Activated naive CD8-positive, alpha-beta T cell treated with anti-CD3 and anti-CD28 coated beads, Interleukin-2, amount 10 ng/mL, durations not matched to agents 7 days and 5 days (primary cell): Measurements from ENCODE around the gene MUL1. TPM values are rescaled to one million over a fixed set of nuclear protein-coding genes. Genes with fewer than 3 reads are reported as not detected.

Source experiments
- ATAC-seq: fragments of 150-1000 bp; cut with Tn5 transposase; one replicate; pipeline ENCODE4 v1.10.0; 2021; ENCODE audit warnings: low read depth, moderate library complexity
- POLR2A ChIA-PET: fragments of 350-600 bp; sonication (Branson Sonifier 250); formaldehyde crosslinking; loops from one replicate; lab custom pipeline; 2021; ENCODE audit warnings: antibody characterized with exemption; lab: Charles Lee
- DNase-seq: peaks from one replicate; pipeline ENCODE4 v3.0.0; 2021
- H3K27ac Mint-ChIP-seq: one replicate; pipeline ENCODE4 v1.8.0; 2022; ENCODE audit warnings: mild to moderate bottlenecking, mixed read lengths
- H3K27me3 Mint-ChIP-seq: one replicate; pipeline ENCODE4 v1.8.0; 2022; ENCODE audit warnings: mild to moderate bottlenecking, moderate library complexity, mixed read lengths
- H3K36me3 Mint-ChIP-seq: one replicate; pipeline ENCODE4 v1.8.0; 2021; ENCODE audit warnings: mild to moderate bottlenecking, mixed read lengths
- H3K4me1 Mint-ChIP-seq: one replicate; pipeline ENCODE4 v1.8.0; 2021; ENCODE audit warnings: mixed read lengths
- H3K4me3 Mint-ChIP-seq: one replicate; pipeline ENCODE4 v1.8.0; 2022; ENCODE audit warnings: mild to moderate bottlenecking, moderate library complexity, mixed read lengths
- H3K9me3 Mint-ChIP-seq: one replicate; pipeline ENCODE4 v1.8.0; 2021; ENCODE audit warnings: mixed read lengths
- total RNA-seq, 2 experiments: library from RNA; stranded (reverse); gene quantifications; one replicate each; pipeline ENCODE4 v1.2.3, GENCODE V29; 2021

MUL1 gene, protein sequence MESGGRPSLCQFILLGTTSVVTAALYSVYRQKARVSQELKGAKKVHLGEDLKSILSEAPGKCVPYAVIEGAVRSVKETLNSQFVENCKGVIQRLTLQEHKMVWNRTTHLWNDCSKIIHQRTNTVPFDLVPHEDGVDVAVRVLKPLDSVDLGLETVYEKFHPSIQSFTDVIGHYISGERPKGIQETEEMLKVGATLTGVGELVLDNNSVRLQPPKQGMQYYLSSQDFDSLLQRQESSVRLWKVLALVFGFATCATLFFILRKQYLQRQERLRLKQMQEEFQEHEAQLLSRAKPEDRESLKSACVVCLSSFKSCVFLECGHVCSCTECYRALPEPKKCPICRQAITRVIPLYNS
- 10 to 100 TPM; 17.1 to 19.8 TPM for total RNA-seq

- peak within 1 kb of the TSS; percentile 90 for H3K4me3 Mint-ChIP-seq
- peaks cover 4% of the 10 kb centered on the region for H3K27me3 Mint-ChIP-seq
- peak; percentile 95 for DNase-seq
- peak; percentile 89 for ATAC-seq
- H3K4me1 Mint-ChIP-seq: peaks cover 7% of the 10 kb centered on the region
- POLR2A ChIA-PET: interaction anchor here (0.6 to 1.3 kb wide), 3 partner anchors 13 to 158 kb away, joined by 3 to 8 read pairs (median 4); no protein-coding TSS in a partner anchor
- H3K9me3 Mint-ChIP-seq: no peaks in the 10 kb centered on the region
- H3K27ac Mint-ChIP-seq: peak within 1 kb of the TSS; percentile 81
- H3K36me3 Mint-ChIP-seq: peaks cover 2% of the 10 kb centered on the region
These were observed at the start of gene MUL1 for GRCh38 chr1:20507564-20508410. Gene MUL1, minus strand, starts transcription at chr1:20508151. Its CDS starts 127 bp downstream, at chr1:20508024.

DNA sequence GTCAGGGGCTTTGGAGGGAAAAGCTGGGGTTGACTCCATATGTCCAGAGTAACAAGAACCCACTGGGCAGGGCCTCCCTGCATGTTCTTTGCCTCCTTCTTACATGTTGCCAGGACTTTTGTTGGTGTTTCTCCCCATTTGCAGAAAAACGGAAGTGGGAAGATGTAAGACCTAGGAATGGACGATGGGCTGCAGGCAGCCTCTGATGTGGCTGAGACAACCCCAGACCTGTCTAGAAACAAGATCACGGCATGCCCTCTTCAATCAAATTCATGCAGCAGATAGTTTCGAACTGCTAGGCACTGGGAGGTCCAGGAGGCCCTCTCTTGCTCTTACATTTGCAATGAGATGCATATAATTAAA is 47.8 kb upstream of the MUL1 start:
- peaks cover 33% of the 10 kb centered on the region for H3K27me3 Mint-ChIP-seq
- H3K27ac Mint-ChIP-seq: no peak overlapping the region
- no peaks in the 10 kb centered on the region for H3K36me3 Mint-ChIP-seq
- peaks cover 2% of the 10 kb centered on the region for H3K4me1 Mint-ChIP-seq
- POLR2A ChIA-PET: no interaction called here
- DNase-seq (no peak), ATAC-seq (no peak)
- H3K4me3 Mint-ChIP-seq: no peak overlapping the region
- H3K9me3 Mint-ChIP-seq: no peaks in the 10 kb centered on the region

DNA sequence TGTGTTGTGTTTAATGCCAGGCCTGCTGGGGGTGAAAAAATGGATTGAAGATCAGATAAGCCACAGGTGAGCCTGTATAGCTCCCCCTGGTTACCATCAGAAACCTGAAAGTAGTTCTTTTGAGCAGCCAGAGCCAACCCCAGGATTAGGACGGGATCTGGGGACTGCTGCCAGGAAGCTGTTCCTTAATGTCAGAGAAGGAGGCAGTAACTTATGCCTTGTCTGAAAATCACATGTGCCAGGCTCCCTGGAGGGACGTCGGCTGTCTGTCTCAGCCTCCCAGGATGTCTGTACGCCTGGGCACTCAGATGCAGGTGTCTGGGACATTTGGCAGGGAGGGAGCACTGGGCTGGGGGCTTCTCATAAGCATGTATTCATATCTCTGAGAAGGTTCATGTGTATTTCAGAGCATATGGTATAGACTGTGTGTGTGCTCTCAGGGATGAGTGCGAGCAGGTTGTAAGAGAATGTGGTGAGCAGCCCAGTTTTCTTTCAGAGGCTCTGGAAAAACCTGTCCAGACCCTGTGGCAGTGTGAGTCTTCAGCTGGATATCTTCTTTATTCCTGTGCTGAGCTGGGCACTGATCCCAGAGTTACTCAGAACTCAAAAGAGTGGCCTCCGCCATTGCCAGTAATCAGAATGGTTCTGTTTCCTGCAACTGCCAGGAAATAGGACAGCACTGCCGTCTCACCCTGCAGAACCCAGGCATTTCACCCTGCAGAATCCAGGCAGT is 47.2 kb upstream of the MUL1 start:
- H3K27ac Mint-ChIP-seq: no peak overlapping the region
- no peaks in the 10 kb centered on the region for H3K9me3 Mint-ChIP-seq
- peaks cover 34% of the 10 kb centered on the region for H3K27me3 Mint-ChIP-seq
- H3K4me3 Mint-ChIP-seq: no peak overlapping the region
- DNase-seq (no peak), ATAC-seq (no peak)
- peaks cover 2% of the 10 kb centered on the region for H3K4me1 Mint-ChIP-seq
- H3K36me3 Mint-ChIP-seq: no peaks in the 10 kb centered on the region
- POLR2A ChIA-PET: no interaction called here

- no peak for DNase-seq
- Mint-ChIP-seq H3K27me3 (peaks cover 45% of the 10 kb centered on the region), H3K4me1 (peaks cover 2% of the 10 kb centered on the region), H3K4me3 (no peak overlapping the region), H3K36me3 (no peaks in the 10 kb centered on the region), H3K27ac (no peak overlapping the region), H3K9me3 (no peaks in the 10 kb centered on the region)
- POLR2A ChIA-PET: no interaction called here
- ATAC-seq: no peak
These were observed 44.9 kb upstream of the MUL1 start for GRCh38 chr1:20552728-20553445.

DNA sequence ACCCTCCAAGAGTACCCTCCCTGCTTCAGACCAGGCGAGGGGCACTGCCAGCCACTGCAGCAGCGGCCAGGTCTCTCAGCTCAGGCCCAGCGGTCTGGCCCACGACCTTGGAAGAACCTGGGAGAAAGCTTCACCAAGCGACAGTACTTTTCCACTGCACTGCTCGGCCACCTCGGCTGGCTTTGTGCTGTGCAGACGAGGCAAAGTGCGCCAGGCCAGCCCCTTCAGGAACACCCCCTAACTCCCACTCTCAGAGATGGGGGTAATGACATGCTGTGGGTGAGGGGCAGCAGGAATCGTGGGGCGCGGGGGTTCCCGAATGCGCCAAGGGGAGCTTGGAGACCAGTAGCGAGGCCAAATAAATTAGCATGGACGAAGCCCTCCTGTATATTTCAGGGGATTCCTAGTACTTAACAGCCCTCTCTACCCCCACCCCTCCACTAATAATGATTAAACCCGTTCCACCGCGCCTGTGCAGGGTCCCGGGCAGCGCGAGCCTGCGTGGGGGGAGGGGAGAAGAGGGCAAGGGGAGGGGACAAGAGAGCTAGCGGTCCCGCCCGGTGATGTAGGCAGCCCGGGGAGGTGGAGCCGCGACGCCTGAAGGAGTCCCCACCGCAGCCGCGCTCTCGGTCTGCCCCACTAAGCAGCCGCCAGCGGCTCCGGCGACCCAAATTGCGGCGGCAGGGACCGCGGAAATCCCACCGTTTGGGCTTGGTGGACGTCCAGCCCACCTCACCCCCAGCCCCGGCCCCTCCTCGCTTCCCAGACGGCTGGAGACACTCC is 44.2 kb upstream of the MUL1 start, which contains the start of gene FAM43B:
Gene FAM43B (plus strand): TSS at position 629 of the 783 bp plus-strand sequence. CDS start 401 bp downstream, outside the sequence.
- Mint-ChIP-seq H3K36me3 (no peaks in the 10 kb centered on the region), H3K27me3 (peaks cover 45% of the 10 kb centered on the region), H3K9me3 (no peaks in the 10 kb centered on the region), H3K27ac (no peak within 1 kb of the TSS), H3K4me3 (no peak within 1 kb of the TSS), H3K4me1 (peaks cover 2% of the 10 kb centered on the region)
- POLR2A ChIA-PET: interaction anchor here (0.6 kb wide), 1 partner anchor 60 kb away, joined by 3 read pairs; no protein-coding TSS in a partner anchor
- DNase-seq (no peak), ATAC-seq (no peak)

DNA sequence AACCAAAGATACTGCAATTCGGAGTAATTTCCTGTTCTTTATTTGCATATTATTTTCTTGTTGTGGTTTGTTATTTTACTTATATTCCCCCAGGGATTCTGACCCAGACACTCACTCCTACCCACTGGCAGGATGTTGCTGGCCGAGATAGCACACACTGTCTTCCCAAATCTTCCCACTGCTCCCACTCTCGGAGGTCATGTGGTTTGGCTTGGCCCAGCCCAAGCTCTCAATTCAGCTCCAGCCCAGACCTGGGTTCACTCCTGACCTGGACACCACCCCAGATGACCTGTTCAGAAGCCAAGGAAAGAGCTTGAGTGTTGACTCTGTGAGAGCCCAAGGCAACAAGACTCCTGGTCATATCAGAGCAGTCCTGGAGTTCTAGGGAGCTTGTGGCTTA is 43.2 kb upstream of the MUL1 start:
- POLR2A ChIA-PET: no interaction called here
- H3K27me3 Mint-ChIP-seq: peaks cover 52% of the 10 kb centered on the region
- H3K36me3 Mint-ChIP-seq: no peaks in the 10 kb centered on the region
- ATAC-seq (no peak), DNase-seq (no peak)
- no peak overlapping the region for H3K27ac Mint-ChIP-seq
- H3K9me3 Mint-ChIP-seq: no peaks in the 10 kb centered on the region
- no peak overlapping the region for H3K4me3 Mint-ChIP-seq
- peaks cover 2% of the 10 kb centered on the region for H3K4me1 Mint-ChIP-seq

DNA sequence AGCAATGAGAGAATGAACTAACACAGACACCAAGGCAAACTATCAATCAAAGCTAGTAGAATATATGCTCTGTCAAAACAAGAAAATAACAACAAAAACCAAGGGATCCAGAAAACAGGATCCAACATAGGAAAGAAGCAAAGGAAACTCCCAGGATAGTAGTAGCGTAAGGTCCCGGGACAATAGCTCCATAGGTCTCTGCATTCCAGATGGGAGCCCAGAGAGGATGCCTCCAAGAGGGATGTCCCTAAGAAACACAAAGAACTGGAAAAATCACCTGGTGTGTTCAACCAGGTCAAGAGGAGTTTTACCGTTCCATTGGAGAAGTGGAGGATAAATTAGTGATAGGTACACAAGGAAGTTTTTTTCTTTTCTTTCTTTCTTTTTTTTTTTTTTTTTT is 38.7 kb upstream of the MUL1 start:
- Mint-ChIP-seq H3K36me3 (no peaks in the 10 kb centered on the region), H3K27ac (no peak overlapping the region), H3K27me3 (peaks cover 44% of the 10 kb centered on the region)

GRCh38 chr1:20540281-20540680 is 32.3 kb upstream of the MUL1 start:
- POLR2A ChIA-PET: no interaction called here
- H3K27me3 Mint-ChIP-seq: peaks cover 24% of the 10 kb centered on the region
- ATAC-seq: no peak

More for the DNA sequence above, 38.7 kb upstream of the MUL1 start:
- DNase-seq (no peak), ATAC-seq (no peak)
- POLR2A ChIA-PET: no interaction called here
- no peaks in the 10 kb centered on the region for H3K9me3 Mint-ChIP-seq
- no peak overlapping the region for H3K4me3 Mint-ChIP-seq
- no peaks in the 10 kb centered on the region for H3K4me1 Mint-ChIP-seq

DNA sequence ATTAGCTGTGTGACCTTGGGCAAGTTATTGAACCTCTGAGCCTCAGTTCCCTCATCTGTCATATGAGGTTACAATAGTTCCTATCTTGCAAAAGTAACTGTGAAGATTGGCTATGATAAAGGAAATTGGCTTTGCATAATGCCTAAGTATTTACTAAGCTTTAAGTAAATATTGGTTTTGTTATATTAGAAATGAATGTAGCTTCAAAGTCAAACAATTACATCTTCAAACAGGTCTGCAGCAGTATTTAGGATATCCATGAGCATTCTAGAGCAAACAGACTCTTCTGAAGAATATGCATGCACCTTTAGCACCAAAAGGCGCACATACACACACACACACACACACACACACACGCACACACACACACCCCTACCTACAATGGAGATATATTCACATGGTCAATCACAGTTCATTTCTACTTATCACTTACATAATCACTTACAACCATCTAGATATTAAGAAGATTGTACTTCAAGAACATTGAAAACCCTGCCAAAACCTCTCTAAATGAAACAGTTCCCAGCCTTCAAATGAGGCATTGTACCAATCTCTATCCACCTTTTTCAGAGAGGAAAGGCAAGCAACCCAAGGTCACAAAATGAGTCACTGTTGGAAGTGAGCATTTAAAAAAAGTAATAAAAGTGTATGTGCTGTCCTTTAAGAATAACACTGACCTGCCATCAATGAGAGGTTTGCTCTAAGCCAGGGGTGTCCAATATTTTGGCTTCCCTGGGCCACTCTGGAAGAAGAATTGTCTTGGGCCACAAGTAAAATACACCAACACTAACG is 31.0 kb upstream of the MUL1 start:
- no peaks in the 10 kb centered on the region for H3K4me1 Mint-ChIP-seq
- peaks cover 24% of the 10 kb centered on the region for H3K27me3 Mint-ChIP-seq
- H3K9me3 Mint-ChIP-seq: no peaks in the 10 kb centered on the region
- H3K36me3 Mint-ChIP-seq: no peaks in the 10 kb centered on the region
- H3K4me3 Mint-ChIP-seq: no peak overlapping the region
- ATAC-seq: no peak
- no peak overlapping the region for H3K27ac Mint-ChIP-seq
- POLR2A ChIA-PET: no interaction called here
- DNase-seq: no peak

More at GRCh38 chr1:20540281-20540680, 32.3 kb upstream of the MUL1 start:
- H3K4me3 Mint-ChIP-seq: no peak overlapping the region
- DNase-seq: no peak
- H3K36me3 Mint-ChIP-seq: no peaks in the 10 kb centered on the region
- no peaks in the 10 kb centered on the region for H3K9me3 Mint-ChIP-seq
- no peak overlapping the region for H3K27ac Mint-ChIP-seq
- no peaks in the 10 kb centered on the region for H3K4me1 Mint-ChIP-seq

DNA sequence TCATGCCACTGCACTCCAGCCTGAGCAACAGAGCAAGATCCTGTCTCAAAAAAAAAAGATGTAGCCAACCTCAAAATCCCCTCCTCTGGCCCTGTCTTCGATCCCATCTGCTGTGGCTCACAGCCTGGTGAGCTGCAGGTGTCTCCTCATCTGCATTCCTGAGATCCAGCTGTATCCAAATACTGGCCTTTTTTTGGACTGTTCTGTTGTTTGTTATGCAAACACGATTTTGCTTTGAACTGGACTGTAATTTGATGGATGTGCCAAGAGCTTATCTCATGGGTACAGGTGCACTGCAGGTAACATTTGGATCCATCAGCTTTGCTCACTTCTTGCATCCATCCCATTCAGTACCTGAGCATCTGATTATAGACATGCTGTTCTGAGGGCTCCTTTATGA is 30.3 kb upstream of the MUL1 start:
- H3K9me3 Mint-ChIP-seq: no peaks in the 10 kb centered on the region
- no peak overlapping the region for H3K4me3 Mint-ChIP-seq
- no peak for ATAC-seq
- H3K27me3 Mint-ChIP-seq: peaks cover 27% of the 10 kb centered on the region
- no peaks in the 10 kb centered on the region for H3K4me1 Mint-ChIP-seq
- H3K27ac Mint-ChIP-seq: no peak overlapping the region
- DNase-seq: no peak
- H3K36me3 Mint-ChIP-seq: no peaks in the 10 kb centered on the region
- POLR2A ChIA-PET: no interaction called here

DNA sequence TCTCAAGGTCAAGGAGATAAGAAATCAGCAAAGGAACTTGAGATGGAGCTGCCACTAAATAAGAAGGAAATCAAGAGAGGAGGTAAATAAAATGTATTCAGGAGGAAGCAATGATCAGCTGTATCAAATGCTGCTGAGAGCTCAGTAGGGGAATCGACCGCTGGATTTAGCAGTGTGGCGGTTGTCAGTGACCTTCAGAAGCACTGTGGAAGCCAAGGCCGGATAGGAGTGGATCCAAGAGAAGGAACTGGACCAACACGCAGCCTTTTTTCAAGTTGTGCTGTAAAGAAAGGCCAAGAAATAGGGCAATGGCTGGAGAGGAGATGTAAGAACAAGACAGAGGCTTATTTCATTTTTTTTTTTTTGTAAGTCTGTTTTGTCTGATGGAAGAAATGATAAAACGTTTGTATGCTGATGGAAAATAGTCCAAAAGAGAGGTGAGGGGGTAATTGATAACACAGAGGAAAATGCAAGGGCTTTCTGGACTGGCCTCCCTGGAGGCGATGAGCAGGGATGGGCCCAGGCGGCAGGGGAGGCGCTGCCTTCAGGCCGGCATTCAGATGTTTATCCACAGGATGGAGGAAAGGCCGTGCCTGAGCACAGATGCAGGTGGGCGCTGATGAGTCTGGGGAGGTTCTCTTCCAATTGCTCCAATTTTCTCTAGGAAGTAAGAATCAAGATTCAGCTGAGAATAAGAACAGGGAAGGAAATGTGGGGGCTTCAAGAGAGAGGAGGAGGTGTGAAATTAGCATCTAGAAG is 26.9 kb upstream of the MUL1 start:
- no peak for DNase-seq
- ATAC-seq: no peak
- POLR2A ChIA-PET: no interaction called here
- Mint-ChIP-seq H3K4me3 (no peak overlapping the region), H3K36me3 (no peaks in the 10 kb centered on the region), H3K9me3 (no peaks in the 10 kb centered on the region), H3K27ac (no peak overlapping the region), H3K27me3 (peaks cover 41% of the 10 kb centered on the region), H3K4me1 (no peaks in the 10 kb centered on the region)
